ENCODE measurements around the gene MAD1L1.

DNA sequence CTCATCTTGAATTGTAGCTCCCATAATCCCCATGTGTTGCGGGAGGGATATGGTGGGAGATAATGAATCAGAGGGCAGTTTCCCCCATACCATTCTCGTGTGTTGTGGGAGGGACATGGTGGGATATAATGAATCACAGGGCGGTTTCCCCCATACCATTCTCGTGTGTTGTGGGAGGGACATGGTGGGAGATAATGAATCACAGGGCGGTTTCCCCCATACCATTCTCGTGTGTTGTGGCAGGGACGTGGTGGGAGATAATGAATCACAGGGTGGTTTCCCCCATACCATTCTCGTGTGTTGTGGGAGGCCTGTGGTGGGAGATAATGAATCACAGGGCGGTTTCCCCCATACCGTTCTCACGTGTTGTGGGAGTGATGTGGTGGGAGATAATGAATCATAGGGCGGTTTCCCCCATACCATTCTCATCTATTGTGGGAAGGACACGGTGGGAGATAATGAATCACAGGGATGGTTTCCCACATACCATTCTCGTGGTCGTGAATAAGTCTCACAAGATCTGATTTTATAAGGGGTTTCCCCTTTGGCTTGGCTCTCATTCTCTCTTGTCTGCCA, 271.0 kb downstream of the MAD1L1 start:
- TF ChIP-seq, protein P1, sequence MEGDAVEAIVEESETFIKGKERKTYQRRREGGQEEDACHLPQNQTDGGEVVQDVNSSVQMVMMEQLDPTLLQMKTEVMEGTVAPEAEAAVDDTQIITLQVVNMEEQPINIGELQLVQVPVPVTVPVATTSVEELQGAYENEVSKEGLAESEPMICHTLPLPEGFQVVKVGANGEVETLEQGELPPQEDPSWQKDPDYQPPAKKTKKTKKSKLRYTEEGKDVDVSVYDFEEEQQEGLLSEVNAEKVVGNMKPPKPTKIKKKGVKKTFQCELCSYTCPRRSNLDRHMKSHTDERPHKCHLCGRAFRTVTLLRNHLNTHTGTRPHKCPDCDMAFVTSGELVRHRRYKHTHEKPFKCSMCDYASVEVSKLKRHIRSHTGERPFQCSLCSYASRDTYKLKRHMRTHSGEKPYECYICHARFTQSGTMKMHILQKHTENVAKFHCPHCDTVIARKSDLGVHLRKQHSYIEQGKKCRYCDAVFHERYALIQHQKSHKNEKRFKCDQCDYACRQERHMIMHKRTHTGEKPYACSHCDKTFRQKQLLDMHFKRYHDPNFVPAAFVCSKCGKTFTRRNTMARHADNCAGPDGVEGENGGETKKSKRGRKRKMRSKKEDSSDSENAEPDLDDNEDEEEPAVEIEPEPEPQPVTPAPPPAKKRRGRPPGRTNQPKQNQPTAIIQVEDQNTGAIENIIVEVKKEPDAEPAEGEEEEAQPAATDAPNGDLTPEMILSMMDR (IDR thresholded peaks at IDR 0.05; ENCODE audit: insufficient read depth, low read depth, low read length), result no peak
- TF ChIP-seq EZH2 (IDR thresholded peaks at IDR 0.05; ENCODE audit: insufficient read depth, low read length), result no peak
